COLO829 (cell line): Measurements from ENCODE around the gene CA6.
"Not testable (repeated sequence)": the region's sequence is repeated elsewhere in the genome, so short reads cannot be mapped to it uniquely, and the experiment has no call there.

Experiments used
- DNase-seq: peaks from one replicate; pipeline ENCODE4 v3.0.0; 2012; ENCODE audit warnings: low spot score

Gene CA6

DNA sequence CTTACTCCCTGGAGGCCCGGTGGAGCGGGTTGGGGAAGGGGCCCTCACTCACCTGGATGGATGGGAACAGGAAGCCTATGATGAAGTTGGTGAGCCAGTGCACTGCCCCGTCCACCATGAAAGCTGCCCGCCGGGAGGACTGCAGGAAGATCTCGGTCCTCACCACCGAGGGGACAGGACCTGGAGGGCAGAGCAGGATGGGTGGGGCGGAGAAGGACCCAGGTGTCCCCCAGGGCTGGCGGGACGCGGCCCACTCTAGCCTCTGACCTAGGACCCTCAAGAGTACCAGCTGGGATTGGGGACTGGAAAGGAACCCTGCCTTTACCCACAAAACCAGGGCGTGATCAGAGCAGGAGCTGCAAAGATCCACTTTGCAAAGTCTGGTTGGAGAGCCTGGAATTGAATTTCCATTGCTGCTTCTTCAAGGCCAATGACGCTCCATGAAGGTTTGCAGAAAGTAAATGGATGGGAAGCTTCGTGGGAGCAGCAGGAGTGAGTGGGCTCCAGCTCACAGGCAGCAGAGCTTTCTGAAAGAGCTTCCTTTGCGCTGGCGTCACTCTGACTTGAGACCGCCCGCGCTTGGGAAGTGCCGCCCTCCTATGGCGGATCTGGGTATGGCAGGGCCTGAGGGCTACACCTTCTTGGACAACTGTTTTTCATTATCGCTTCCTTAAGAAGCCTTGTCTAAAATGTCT is 59.2 kb downstream of the CA6 start:
- peak; percentile 76 for DNase-seq

DNA sequence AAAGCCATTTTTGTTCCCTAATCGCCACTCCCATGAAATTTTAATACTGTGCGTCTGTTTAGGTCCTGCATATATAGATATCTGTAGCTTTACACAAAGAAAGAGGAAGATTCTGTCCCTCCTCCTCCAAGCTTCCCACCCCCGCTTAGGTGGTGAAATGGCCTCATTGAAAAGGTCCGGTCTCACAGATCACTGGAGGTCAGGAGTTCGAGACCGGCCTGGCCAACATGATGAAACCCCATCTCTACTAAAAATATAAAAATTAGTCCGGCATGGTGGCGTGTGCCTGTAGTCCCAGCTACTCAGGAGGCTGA is 59.7 kb downstream of the CA6 start:
- no peak for DNase-seq

DNA sequence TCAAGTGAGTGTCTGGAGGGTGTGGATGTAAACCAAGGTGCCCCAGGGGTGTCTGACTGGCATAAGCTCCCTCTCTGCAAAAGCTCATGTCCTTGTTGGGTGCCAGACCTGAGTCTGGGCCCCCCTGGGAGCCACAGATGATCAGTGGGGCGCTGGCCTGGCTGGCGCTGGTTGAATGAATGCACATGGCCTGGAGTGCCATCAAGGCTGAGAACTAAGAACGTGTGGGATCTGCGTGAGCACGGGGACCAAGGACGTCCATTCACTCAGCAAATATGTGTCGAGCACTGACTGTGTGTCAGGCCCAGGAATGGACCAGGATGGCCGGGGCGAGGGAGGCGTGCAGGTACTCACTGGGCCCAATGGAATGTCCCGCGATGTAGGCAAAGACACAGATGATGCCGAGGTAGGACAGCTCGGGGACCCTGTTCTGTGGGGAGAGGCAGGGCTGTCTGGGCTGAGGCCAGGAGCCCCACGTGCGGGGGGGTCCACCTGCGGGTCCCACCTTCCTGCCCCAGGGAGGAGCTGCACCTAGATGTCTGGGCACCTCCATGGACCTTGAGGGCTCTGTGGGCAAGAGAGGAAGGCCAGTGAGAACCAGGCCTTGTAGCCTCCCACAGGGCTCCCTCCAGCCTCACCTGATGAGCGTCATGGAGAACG is 61.4 kb downstream of the CA6 start:
- DNase-seq = no peak

DNA sequence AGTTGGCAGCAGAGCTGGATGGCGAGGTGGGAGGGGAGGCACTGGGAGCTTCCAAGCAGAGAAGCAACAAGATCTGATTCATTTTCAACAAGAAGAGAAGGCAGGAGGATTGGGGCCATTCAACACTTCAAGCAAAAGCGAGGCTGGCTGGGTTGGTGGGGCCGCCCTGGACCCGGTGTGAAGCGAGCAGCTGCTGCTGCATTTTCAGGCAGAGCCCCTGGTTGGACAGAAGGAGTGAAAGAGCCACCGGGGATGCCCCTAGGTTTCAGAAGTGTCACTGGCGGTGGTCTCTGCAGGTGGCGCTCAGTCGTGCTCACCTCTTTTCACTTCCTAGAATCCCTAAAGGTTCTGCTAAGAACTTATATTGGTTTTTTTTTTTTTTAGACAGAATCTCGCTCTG is 62.6 kb downstream of the CA6 start:
- DNase-seq = no peak

DNA sequence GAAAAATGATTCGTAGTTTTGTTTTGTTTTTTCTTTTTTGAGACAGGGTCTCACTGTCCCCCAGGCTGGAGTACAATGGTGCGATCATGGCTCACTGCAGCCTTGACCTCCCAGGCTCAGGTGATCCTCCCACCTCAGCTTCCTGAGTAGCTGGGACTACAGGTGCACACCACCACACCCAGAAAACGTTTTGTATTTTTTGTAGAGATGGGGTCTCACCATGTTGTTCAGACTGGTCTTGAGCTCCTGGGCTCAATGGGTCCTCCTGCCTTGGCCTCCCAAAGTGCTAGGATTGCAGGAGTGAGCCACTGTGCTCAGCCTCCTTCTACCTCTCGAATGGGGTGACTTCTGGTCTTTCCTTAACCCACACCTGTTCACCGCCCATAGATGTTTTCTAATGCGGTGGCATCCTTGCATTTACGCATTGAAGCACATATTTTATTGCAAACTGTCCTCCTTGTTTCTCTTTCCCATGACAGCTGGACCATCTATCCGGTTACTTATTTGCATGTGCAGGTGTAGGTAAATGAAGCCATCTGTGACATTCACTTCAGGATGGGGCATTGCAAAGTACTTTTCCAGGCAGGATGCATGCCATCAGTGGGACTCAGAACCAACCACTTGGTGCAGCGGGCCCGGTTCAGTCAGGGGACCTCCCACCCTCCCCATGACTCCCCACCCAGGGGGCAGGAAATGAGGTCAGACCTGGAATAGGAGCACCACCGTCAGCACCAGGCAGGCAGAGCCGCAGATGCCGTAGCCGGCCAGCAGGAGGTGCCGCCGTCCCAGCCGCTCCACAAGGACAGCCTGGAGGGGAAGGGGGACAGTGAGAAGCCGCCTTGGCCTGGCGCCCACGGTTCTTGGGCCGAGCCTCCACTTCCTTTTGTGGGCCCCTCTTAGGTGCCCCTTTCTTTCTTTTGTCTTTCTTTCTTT is 64.0 kb downstream of the CA6 start:
- DNase-seq = no peak

DNA sequence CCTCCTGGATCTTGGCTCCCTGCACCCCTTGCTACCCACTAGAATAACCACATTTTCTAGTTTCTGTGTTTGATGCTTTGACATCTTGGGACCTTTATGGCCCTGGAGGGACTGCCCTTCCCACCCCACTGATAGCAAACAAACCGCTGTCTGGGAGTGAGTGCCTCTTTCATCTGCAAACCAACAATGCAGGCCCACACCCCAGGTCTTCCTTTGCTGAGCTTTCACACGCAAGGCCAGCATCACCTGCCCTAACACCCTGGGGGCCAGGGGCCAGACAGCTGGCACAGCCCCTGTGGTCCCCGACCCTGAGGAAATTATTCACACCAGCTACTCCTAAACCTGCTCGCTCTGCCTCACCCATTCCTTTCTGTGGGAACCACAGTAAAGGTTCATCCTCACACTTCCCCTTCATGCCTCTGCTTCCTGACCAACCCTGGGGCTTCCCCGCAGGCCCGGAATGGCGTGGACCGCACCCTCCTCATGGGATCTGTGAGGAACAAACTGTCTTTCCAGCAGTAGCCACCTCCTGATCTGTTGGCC is 65.2 kb downstream of the CA6 start:
- DNase-seq = no peak

DNA sequence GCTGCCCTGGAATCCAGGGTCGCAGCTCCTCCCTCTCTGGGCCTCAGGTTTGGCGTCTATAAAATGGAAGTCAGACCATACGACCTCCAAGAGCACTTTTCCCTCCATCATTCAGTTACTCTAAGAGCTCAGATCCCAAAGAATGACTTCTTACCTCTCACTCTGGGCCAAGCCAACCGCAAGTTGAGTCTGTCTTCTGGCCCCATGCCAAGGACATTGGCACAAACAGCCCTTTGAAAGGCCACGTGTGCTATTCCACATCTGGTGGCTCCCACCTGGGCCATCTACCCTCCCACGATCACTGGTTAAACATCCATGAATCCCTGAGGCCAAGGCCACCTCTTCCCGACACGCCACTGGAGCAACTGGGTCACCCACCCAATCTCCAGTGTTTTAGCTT is 68.2 kb downstream of the CA6 start:
- DNase-seq = no peak

DNA sequence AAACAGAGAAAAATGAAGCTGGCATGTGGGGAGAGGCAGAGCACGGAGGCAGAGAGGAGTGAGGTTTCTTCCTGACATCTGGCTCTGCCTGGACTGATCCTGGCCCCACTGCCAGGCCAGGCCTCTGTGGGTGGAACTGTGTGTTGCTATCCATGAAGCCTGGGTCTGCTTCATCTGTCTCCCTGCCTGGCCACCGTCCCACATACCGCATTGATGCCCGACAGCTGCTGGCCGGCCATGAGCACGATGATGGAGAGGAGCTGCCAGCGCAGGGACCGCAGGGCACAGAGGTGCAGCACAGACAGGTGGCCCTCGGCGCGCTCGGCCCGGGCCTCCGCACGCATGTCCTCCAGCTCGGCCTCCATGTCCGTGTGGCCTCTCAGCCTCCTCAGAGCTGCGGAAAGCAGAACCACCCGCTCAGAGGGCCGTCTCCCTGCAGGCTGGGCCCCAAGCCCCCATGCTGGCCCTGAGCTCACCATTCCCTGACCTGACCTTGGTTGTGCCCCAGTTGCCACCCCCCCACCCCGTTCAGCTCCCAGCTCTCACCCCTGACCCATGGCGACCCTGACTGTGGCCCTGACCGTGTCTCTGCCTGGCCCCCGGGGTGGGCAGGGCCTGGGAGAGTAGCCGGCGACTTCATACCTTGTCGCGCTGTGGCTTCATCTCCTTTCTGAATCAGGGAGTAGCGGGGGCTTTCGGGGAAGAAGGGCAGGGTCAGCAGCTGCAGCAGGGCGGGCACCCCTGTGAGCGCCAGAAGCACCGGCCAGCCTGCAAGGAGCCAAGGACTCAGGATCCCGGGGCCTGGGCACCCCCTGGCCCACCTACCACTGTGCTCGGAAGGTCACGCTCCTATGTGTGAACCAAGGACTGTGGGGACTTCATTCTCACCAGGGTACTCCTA is 69.1 kb downstream of the CA6 start:
- no peak for DNase-seq

DNA sequence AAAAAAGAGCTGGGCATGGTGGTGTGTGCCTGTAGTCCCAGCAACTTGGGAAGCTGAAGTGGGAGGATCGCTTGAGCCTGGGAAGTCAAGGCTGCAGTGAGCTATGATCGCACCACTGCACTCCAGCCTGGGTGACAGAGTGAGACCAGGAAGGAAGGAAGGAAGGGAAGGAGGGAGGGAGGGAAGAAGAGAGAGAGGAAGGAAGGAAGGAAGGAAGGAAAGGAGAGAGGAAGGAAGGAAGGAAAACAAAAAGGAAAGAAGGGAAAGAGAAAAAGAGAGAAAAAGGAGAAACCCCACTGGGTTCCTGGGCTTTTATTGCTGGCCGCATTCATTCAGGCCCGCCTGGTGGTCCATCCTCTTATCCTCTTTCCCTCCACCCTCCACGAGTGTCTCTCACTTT is 70.8 kb downstream of the CA6 start:
- no peak for DNase-seq

DNA sequence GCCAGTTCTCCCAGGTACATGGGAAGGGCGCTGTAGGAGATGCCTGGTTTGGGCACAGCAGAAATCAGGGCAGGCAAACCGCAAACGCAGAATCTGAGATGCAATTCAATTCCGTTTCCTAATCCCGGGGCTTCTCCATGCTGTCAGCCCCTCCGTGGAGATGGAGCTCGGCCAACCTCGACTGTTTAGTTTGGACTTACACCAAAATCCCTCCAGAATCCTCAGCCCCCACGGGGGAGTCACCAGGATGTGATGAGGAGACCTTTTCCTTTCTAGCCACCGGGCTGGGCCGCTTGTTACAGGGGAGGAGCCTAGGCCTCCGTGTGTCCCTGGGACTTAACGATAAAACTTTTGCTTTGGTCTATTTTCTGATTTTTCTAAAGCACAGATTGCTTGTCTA is 72.7 kb downstream of the CA6 start:
- DNase-seq = no peak

DNA sequence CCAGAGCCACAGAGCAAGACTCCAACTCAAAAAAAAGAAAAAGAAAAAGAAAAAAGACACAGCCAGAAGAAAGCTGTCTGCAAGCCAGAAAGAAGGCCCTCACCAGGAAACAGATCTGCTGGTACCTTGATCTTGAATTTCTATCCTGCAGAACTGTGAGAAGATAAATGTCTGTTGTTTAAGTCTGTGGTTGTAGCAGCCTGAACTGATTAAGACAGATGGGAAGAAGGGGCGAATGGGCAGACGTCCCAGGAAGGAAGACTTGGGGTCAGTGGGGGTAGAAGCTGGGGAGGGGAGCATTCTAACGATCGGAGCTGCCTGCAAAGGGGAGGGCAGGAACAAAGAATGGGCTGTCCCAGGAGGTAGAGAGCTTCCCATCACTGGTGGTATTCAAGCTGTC is 74.2 kb downstream of the CA6 start:
- no peak for DNase-seq

DNA sequence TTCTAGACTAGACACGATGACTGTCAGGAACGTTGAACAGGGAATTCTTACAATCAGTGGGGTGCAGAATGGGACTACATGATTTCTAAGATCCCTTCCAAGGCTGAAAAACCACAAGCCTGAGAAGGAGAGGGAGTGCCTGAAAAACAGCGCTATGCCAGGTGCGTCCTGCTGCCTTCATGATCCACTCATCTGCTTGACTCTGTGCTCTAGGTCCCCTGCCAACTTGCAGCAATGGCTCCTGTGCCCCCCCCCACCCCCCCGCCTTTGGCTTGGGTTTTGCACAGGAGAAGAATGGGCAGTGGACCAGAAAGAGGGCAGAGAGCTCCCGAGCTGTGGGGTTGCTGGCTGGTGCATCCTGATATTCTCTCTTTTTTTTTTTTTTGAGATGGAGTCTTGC is 74.6 kb downstream of the CA6 start:
- no peak for DNase-seq

DNA sequence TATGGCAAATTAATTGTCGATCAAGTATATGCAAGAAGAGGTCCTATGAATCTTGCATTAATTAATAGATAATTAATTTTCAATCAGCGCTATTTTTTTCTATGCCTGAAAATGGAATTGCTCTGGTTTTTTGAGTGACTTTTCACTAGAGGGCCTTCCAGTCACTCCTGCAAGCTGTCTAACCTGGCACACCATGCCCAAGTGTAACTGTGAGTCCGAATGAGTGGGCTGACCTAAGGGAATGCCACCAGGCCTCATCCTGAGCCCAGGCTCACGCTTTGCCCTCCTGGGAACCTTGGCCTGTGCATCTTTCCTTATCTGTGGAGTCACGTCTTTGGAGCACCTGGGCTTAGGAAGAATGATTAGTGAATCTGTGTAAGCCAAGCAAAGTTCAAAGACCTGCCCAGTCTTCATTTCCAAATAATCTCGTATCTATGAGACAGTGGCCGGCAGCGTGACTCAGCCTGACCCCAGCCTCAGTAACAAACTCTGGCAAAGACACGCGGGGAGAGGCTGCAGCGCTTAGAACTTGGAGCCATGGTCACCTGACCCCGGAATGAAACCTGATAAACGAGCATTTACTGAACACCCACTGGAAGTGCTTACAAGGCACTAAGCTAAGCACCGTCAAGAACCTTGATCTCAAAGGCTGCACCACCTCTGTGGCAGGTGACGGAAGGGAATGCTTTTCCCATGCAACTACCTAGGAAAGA is 76.5 kb downstream of the CA6 start:
- DNase-seq = not testable (repeated sequence)

DNA sequence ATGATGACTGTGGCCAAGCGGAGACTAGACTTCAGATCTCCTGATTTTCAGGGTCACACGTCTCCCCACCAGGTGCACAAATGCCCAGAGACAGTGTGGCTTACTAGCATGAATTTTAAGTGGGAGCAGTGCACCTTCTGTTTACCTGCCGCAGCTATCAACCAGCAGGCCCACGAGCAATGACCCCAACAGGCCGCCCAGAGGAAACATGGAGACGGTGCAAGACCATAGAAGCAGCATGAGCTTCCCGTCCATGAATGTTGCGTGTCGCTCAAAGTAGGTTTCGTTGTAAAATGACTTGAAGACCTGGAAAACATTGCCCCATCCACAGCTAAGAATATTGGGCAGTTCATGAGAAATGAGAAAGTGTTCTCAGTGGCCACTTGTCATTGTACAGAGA is 77.1 kb downstream of the CA6 start:
- no peak for DNase-seq
